NCI-H82 treated with DMSO at 0.1 percent for 48 hours (cell line): ENCODE measurements around the gene ANKRD61.
"Not testable (repeated sequence)": the region's sequence is repeated elsewhere in the genome, so short reads cannot be mapped to it uniquely, and the experiment has no call there.

Source experiments
- DNase-seq: peaks from one replicate; lab custom pipeline; 2025; ENCODE audit not compliant: unreplicated experiment; lab: John Stamatoyannopoulos, UW

ANKRD61 gene

GRCh38 chr7:6031567-6031966, 391 bp downstream of the ANKRD61 start:
- DNase-seq: no peak

- DNase-seq: no peak
Observed at GRCh38 chr7:6032167-6032566, 991 bp downstream of the ANKRD61 start.

- no peak for DNase-seq
Observed at GRCh38 chr7:6032641-6033040, 1.5 kb downstream of the ANKRD61 start.

GRCh38 chr7:6035165-6035564, 4.0 kb downstream of the ANKRD61 start:
- no peak for DNase-seq

- DNase-seq: no peak
Observed at GRCh38 chr7:6035686-6036085, 4.5 kb downstream of the ANKRD61 start.

- no peak for DNase-seq
Observed at GRCh38 chr7:6049780-6050179, 18.6 kb downstream of the ANKRD61 start.

GRCh38 chr7:6051185-6051584, 20.0 kb downstream of the ANKRD61 start:
- not testable (repeated sequence) for DNase-seq

GRCh38 chr7:6056616-6057015, 25.4 kb downstream of the ANKRD61 start:
- DNase-seq: no peak

- no peak for DNase-seq
Observed at GRCh38 chr7:6057316-6058129, 26.3 kb downstream of the ANKRD61 start.

- not testable (repeated sequence) for DNase-seq
Observed at GRCh38 chr7:6059941-6060340, 28.8 kb downstream of the ANKRD61 start.

GRCh38 chr7:6071406-6071805, 40.2 kb downstream of the ANKRD61 start:
- DNase-seq: no peak

- no peak for DNase-seq
Observed at GRCh38 chr7:6074612-6075380, 43.6 kb downstream of the ANKRD61 start.

GRCh38 chr7:6078548-6078947, 47.4 kb downstream of the ANKRD61 start:
- no peak for DNase-seq

- DNase-seq: not testable (repeated sequence)
Observed at GRCh38 chr7:6083047-6083446, 51.9 kb downstream of the ANKRD61 start.
